Lower lobe of right lung (tissue), 2 donors: ENCODE data around the gene FCHO1. TPM values are rescaled to one million over a fixed set of nuclear protein-coding genes. Genes with fewer than 3 reads are reported as not detected.

Experiments
- ATAC-seq, 2 donors: fragments of 200-7000 bp; cut with Tn5 transposase; one replicate each; pipeline ENCODE4 v1.9.1; 2020 to 2022; ENCODE audit warnings: mild to moderate bottlenecking in 2 of 2, moderate library complexity in 2 of 2
- DNase-seq: peaks from one replicate; pipeline ENCODE4 v3.0.0-alpha.2; 2020
- H3K27ac ChIP-seq: fragments of 200-600 bp; one replicate; pipeline ENCODE4 v1.8.0; 2022
- H3K27me3 ChIP-seq: fragments of 200-600 bp; one replicate; pipeline ENCODE4 v1.8.0; 2022; ENCODE audit warnings: low read depth
- H3K36me3 ChIP-seq: fragments of 200-600 bp; one replicate; pipeline ENCODE4 v1.8.0; 2022; ENCODE audit warnings: mild to moderate bottlenecking
- H3K4me1 ChIP-seq: fragments of 200-600 bp; one replicate; pipeline ENCODE4 v1.8.0; 2022
- H3K4me3 ChIP-seq: fragments of 200-600 bp; one replicate; pipeline ENCODE4 v1.8.0; 2022; ENCODE audit warnings: mild to moderate bottlenecking
- H3K9me3 ChIP-seq: fragments of 200-600 bp; one replicate; pipeline ENCODE4 v1.8.0; 2022
- CTCF ChIP-seq: fragments of 200-600 bp; IDR thresholded peaks from one replicate; pipeline ENCODE4 v1.8.0; 2022; ENCODE audit warnings: antibody characterized with exemption, mild to moderate bottlenecking
- intact Hi-C: fragments of 100-400 bp; cut with DNase I; formaldehyde crosslinking; loops from one replicate; pipeline ENCODE4 v1.11.0; 2022
- total RNA-seq: library from RNA; stranded (reverse); fragmentation: NEBNext Ultra II Directional; extraction: Animal tissue kit (Norgen Biotek cat#: 25700); gene quantifications from one replicate; pipeline ENCODE4 v1.2.1, GENCODE V29; 2021
- donor health status: DM: no; HTN: yes; CAD: no; lungs with severe emphysema.

FCHO1 gene
- total RNA-seq, 1 donor from 2014 or later = 8.7 TPM

- ATAC-seq (no peak), DNase-seq (no peak)
- no peak overlapping the region for H3K27ac ChIP-seq
- no peak overlapping the region for H3K4me3 ChIP-seq
- TF ChIP-seq CTCF = no peak
- no peaks in the 10 kb centered on the region for H3K9me3 ChIP-seq
- H3K4me1 ChIP-seq = no peaks in the 10 kb centered on the region
- peaks cover 12% of the 10 kb centered on the region for H3K27me3 ChIP-seq
- intact Hi-C loops = no loop called here
- H3K36me3 ChIP-seq = no peaks in the 10 kb centered on the region
Observed at GRCh38 chr19:17824339-17824738, 73.1 kb downstream of the FCHO1 start.

GRCh38 chr19:17826508-17827056 lies 75.3 kb downstream of the FCHO1 start:
- no peak for TF ChIP-seq CTCF
- DNase-seq = no peak
- ATAC-seq = no peak
- H3K4me1 ChIP-seq = peaks cover 6% of the 10 kb centered on the region
- intact Hi-C loops = no loop called here
- H3K4me3 ChIP-seq = no peak overlapping the region
- no peaks in the 10 kb centered on the region for H3K9me3 ChIP-seq
- no peak overlapping the region for H3K27ac ChIP-seq
- H3K36me3 ChIP-seq = peaks cover 5% of the 10 kb centered on the region
- H3K27me3 ChIP-seq = peaks cover 22% of the 10 kb centered on the region

- DNase-seq = no peak
- peak overlapping the region; percentile 19 for H3K4me3 ChIP-seq
- no peaks in the 10 kb centered on the region for H3K9me3 ChIP-seq
- H3K27me3 ChIP-seq = peaks cover 14% of the 10 kb centered on the region
- H3K27ac ChIP-seq = no peak overlapping the region
- no peak for TF ChIP-seq CTCF
- ATAC-seq = peak; percentile 9 to 16
- peaks cover 21% of the 10 kb centered on the region for H3K36me3 ChIP-seq
- H3K4me1 ChIP-seq = peaks cover 6% of the 10 kb centered on the region
- intact Hi-C loops = no loop called here
Observed at GRCh38 chr19:17829855-17830566, 78.7 kb downstream of the FCHO1 start.

- Histone ChIP-seq H3K36me3 (peaks cover 23% of the 10 kb centered on the region), H3K27me3 (peaks cover 11% of the 10 kb centered on the region), H3K4me3 (peak overlapping the region; percentile 19), H3K9me3 (no peaks in the 10 kb centered on the region), H3K4me1 (peaks cover 6% of the 10 kb centered on the region), H3K27ac (no peak overlapping the region)
- no peak for TF ChIP-seq CTCF
- DNase-seq = peak; percentile 56
- intact Hi-C loops = no loop called here
- peak; percentile 59 to 87 for ATAC-seq
Observed at GRCh38 chr19:17830567-17831418, 79.5 kb downstream of the FCHO1 start.

GRCh38 chr19:17831419-17831888 lies 80.2 kb downstream of the FCHO1 start:
- Histone ChIP-seq H3K4me3 (no peak overlapping the region), H3K9me3 (no peaks in the 10 kb centered on the region), H3K27ac (no peak overlapping the region), H3K36me3 (peaks cover 27% of the 10 kb centered on the region), H3K4me1 (peaks cover 6% of the 10 kb centered on the region), H3K27me3 (peaks cover 11% of the 10 kb centered on the region)
- DNase-seq = no peak
- intact Hi-C loops = no loop called here
- no peak for TF ChIP-seq CTCF
- peak in 1 of 2 donors; percentile 5 for ATAC-seq
